SU-DHL-6 (cell line): ENCODE measurements around the gene LRRC4C.
"Not testable (repeated sequence)": the region's sequence is repeated elsewhere in the genome, so short reads cannot be mapped to it uniquely, and the experiment has no call there.

Experiments
- H2AFZ ChIP-seq: fragments of 200-600 bp; sonication (generic); 2 replicates; pipeline ENCODE4 v1.6.1; 2014; ENCODE audit warnings: low read depth, mild to moderate bottlenecking, moderate library complexity, mixed read lengths, antibody characterized with exemption, low read length; ENCODE audit not compliant: severe bottlenecking
- H3F3A ChIP-seq: fragments of 200-600 bp; shearing (Covaris generic); 2 replicates; pipeline ENCODE4 v1.6.0; 2016; ENCODE audit warnings: antibody characterized with exemption, mild to moderate bottlenecking; ENCODE audit not compliant: insufficient read depth
- H3K27ac ChIP-seq: fragments of 200-600 bp; sonication (generic); 2 replicates; pipeline ENCODE4 v1.5.1; 2016; ENCODE audit warnings: low read depth, mild to moderate bottlenecking, low read length, moderate library complexity, mixed read lengths
- H3K27me3 ChIP-seq: fragments of 200-600 bp; sonication (generic), shearing (Covaris generic); 2 replicates; pipeline ENCODE4 v1.6.0; 2014; ENCODE audit warnings: mild to moderate bottlenecking, low read length
- H3K36me3 ChIP-seq: fragments of 200-600 bp; sonication (generic); 2 replicates; pipeline ENCODE4 v1.6.1; 2014; ENCODE audit warnings: mild to moderate bottlenecking, low read length, mixed read lengths
- H3K4me2 ChIP-seq: fragments of 300-600, 200-600 bp; shearing (Covaris generic), sonication (generic); 2 replicates; pipeline ENCODE4 v1.6.0; 2014; ENCODE audit warnings: low read length, low read depth, mild to moderate bottlenecking; ENCODE audit not compliant: poor library complexity, severe bottlenecking
- H3K4me3 ChIP-seq: fragments of 200-600 bp; sonication (generic); 2 replicates; pipeline ENCODE4 v1.5.1; 2014; ENCODE audit warnings: antibody characterized with exemption, low read length, mild to moderate bottlenecking, mixed read lengths; ENCODE audit not compliant: insufficient read depth, poor library complexity, severe bottlenecking
- H3K79me2 ChIP-seq: fragments of 200-600 bp; sonication (generic); 2 replicates; pipeline ENCODE4 v1.6.1; 2014; ENCODE audit warnings: mild to moderate bottlenecking, low read length, moderate library complexity; ENCODE audit not compliant: insufficient read depth
- H3K9ac ChIP-seq: fragments of 200-600 bp; sonication (generic); 2 replicates; pipeline ENCODE4 v1.7.0; 2014; ENCODE audit warnings: mild to moderate bottlenecking, low read length
- H3K9me2 ChIP-seq: fragments of 200-600 bp; sonication (generic); replicated peaks from 2 replicates; pipeline ENCODE4 v1.6.1; 2014; ENCODE audit warnings: low read length; ENCODE audit not compliant: insufficient read depth
- H3K9me3 ChIP-seq: fragments of 200-600 bp; sonication (generic); 2 replicates; pipeline ENCODE4 v1.6.1; 2014; ENCODE audit warnings: low read length, mixed read lengths; ENCODE audit not compliant: insufficient read depth
- H4K20me1 ChIP-seq: fragments of 200-600 bp; sonication (generic); 2 replicates; pipeline ENCODE4 v1.6.1; 2014; ENCODE audit warnings: low read depth, mild to moderate bottlenecking, antibody characterized with exemption, low read length, moderate library complexity, mixed read lengths
- CTCF ChIP-seq: fragments of 200-600 bp; sonication (generic); IDR thresholded peaks from one replicate; pipeline ENCODE4 v1.5.1; 2017; ENCODE audit warnings: antibody characterized with exemption, mild to moderate bottlenecking, low read length, moderate library complexity; ENCODE audit not compliant: insufficient read depth, poor library complexity, severe bottlenecking
- EZH2phosphoT487 ChIP-seq: fragments of 200-600 bp; sonication (generic), shearing (Covaris generic); conservative IDR thresholded peaks from 2 replicates; pipeline ENCODE4 v1.6.1; 2018; ENCODE audit warnings: mild to moderate bottlenecking, antibody characterized with exemption, low read length, moderate library complexity, mixed read lengths

The LRRC4C gene

GRCh38 chr11:40204228-40204627 lies 1255.2 kb downstream of the LRRC4C start:
- Histone ChIP-seq H3K4me2 (no peak overlapping the region), H3K9ac (no peak overlapping the region), H3F3A (no peaks in the 10 kb centered on the region), H3K9me2 (no peaks in the 10 kb centered on the region), H4K20me1 (no peaks in the 10 kb centered on the region), H3K27ac (no peak overlapping the region), H2AFZ (no peak overlapping the region), H3K36me3 (no peaks in the 10 kb centered on the region), H3K4me3 (no peak overlapping the region), H3K9me3 (no peaks in the 10 kb centered on the region), H3K79me2 (no peaks in the 10 kb centered on the region), H3K27me3 (no peaks in the 10 kb centered on the region)
- no peak for TF ChIP-seq EZH2phosphoT487
- no peak for TF ChIP-seq CTCF

GRCh38 chr11:40203606-40204005 lies 1255.8 kb downstream of the LRRC4C start:
- Histone ChIP-seq H3K27ac (no peak overlapping the region), H3K4me3 (no peak overlapping the region), H3K9me3 (no peaks in the 10 kb centered on the region), H3K36me3 (no peaks in the 10 kb centered on the region), H4K20me1 (no peaks in the 10 kb centered on the region), H3F3A (no peaks in the 10 kb centered on the region), H2AFZ (no peak overlapping the region), H3K9ac (no peak overlapping the region), H3K27me3 (no peaks in the 10 kb centered on the region), H3K9me2 (no peaks in the 10 kb centered on the region), H3K4me2 (no peak overlapping the region), H3K79me2 (no peaks in the 10 kb centered on the region)
- no peak for TF ChIP-seq EZH2phosphoT487
- TF ChIP-seq CTCF = no peak

- no peak overlapping the region for H3K4me2 ChIP-seq
- H3K9me3 ChIP-seq = no peaks in the 10 kb centered on the region
- H3F3A ChIP-seq = no peaks in the 10 kb centered on the region
- no peak for TF ChIP-seq EZH2phosphoT487
- TF ChIP-seq CTCF = no peak
- no peaks in the 10 kb centered on the region for H4K20me1 ChIP-seq
- H2AFZ ChIP-seq = no peak overlapping the region
- H3K36me3 ChIP-seq = no peaks in the 10 kb centered on the region
- no peaks in the 10 kb centered on the region for H3K79me2 ChIP-seq
- H3K9ac ChIP-seq = no peak overlapping the region
- no peaks in the 10 kb centered on the region for H3K9me2 ChIP-seq
- no peak overlapping the region for H3K27ac ChIP-seq
- H3K4me3 ChIP-seq = no peak overlapping the region
- no peaks in the 10 kb centered on the region for H3K27me3 ChIP-seq
Measured at GRCh38 chr11:40202589-40203270, 1256.7 kb downstream of the LRRC4C start.

GRCh38 chr11:40192590-40192989 lies 1266.9 kb downstream of the LRRC4C start:
- H3K27me3 ChIP-seq, H3K9ac ChIP-seq, H4K20me1 ChIP-seq, H3K9me3 ChIP-seq, H3K27ac ChIP-seq, H3K79me2 ChIP-seq, H3F3A ChIP-seq, H3K4me2 ChIP-seq, H3K4me3 ChIP-seq, H2AFZ ChIP-seq, H3K36me3 ChIP-seq, H3K9me2 ChIP-seq: not testable (repeated sequence)
